ENCODE results near the gene RDH12. TPM values are rescaled to one million over a fixed set of nuclear protein-coding genes. Genes with fewer than 3 reads are reported as not detected.

The RDH12 gene
- total and polyA plus RNA-seq, 8 donors: 0.12 to 1.2 (median 0.54) TPM

- Histone ChIP-seq H3K4me3 (no peak overlapping the region), H3K9me3 (no peaks in the 10 kb centered on the region), H3K36me3 (peaks cover 0 to 91% of the 10 kb centered on the region in 2 donors), H3K27me3 (no peaks in the 10 kb centered on the region), H3K4me1 (peaks cover 0 to 13% of the 10 kb centered on the region in 2 donors), H3K27ac (no peak overlapping the region)
- intact Hi-C loops (cut with DNase I): no loop called here
- ATAC-seq: no peak
- DNase-seq: no peak
- TF ChIP-seq CTCF (IDR thresholded peaks at IDR 0.05): no peak
These were observed 58.2 kb downstream of the RDH12 start for GRCh38 chr14:67759916-67760315.

GRCh38 chr14:67762051-67762450, 60.4 kb downstream of the RDH12 start:
- Histone ChIP-seq H3K27me3 (no peaks in the 10 kb centered on the region), H3K36me3 (peaks cover 0 to 91% of the 10 kb centered on the region in 2 donors), H3K27ac (no peak overlapping the region), H3K4me3 (no peak overlapping the region), H3K4me1 (peaks cover 0 to 23% of the 10 kb centered on the region in 2 donors), H3K9me3 (no peaks in the 10 kb centered on the region)
- intact Hi-C loops (cut with DNase I): no loop called here
- ATAC-seq (no peak), DNase-seq (no peak)
- no peak for TF ChIP-seq CTCF (IDR thresholded peaks at IDR 0.05)

- intact Hi-C loops (cut with DNase I): no loop called here
- H3K27ac ChIP-seq: peak overlapping the region in 1 of 2 donors; percentile 51
- peaks cover 0 to 91% of the 10 kb centered on the region in 2 donors for H3K36me3 ChIP-seq
- ATAC-seq: peak; percentile 75
- no peaks in the 10 kb centered on the region for H3K9me3 ChIP-seq
- TF ChIP-seq CTCF (IDR thresholded peaks at IDR 0.05): no peak
- no peak overlapping the region for H3K4me3 ChIP-seq
- peak in 1 of 4 donors; percentile 13 for DNase-seq
- peaks cover 0 to 25% of the 10 kb centered on the region in 2 donors for H3K4me1 ChIP-seq
- H3K27me3 ChIP-seq: no peaks in the 10 kb centered on the region
These were observed 61.6 kb downstream of the RDH12 start for GRCh38 chr14:67763158-67763822.

- TF ChIP-seq CTCF (IDR thresholded peaks at IDR 0.05): no peak
- intact Hi-C loops (cut with DNase I): no loop called here
- ATAC-seq (no peak), DNase-seq (no peak)
- peaks cover 0 to 94% of the 10 kb centered on the region in 2 donors for H3K36me3 ChIP-seq
- no peaks in the 10 kb centered on the region for H3K9me3 ChIP-seq
- no peak overlapping the region for H3K4me3 ChIP-seq
- H3K27ac ChIP-seq: no peak overlapping the region
- H3K4me1 ChIP-seq: peaks cover 0 to 25% of the 10 kb centered on the region in 2 donors
- H3K27me3 ChIP-seq: no peaks in the 10 kb centered on the region
These were observed 62.8 kb downstream of the RDH12 start for GRCh38 chr14:67764496-67764895.

GRCh38 chr14:67765192-67765834, 63.6 kb downstream of the RDH12 start:
- intact Hi-C loops (cut with DNase I): no loop called here
- ATAC-seq (peak; percentile 55), DNase-seq (no peak)
- no peak overlapping the region for H3K27ac ChIP-seq
- TF ChIP-seq CTCF (IDR thresholded peaks at IDR 0.05): no peak
- no peak overlapping the region for H3K4me3 ChIP-seq
- H3K9me3 ChIP-seq: no peaks in the 10 kb centered on the region
- peaks cover 0 to 94% of the 10 kb centered on the region in 2 donors for H3K36me3 ChIP-seq
- H3K4me1 ChIP-seq: peaks cover 0 to 25% of the 10 kb centered on the region in 2 donors
- H3K27me3 ChIP-seq: no peaks in the 10 kb centered on the region

Measured in left lung (tissue), 10 donors.